GM19035 (cell line): ENCODE data around the gene ADCK2.
"Not testable (repeated sequence)": the region's sequence is repeated elsewhere in the genome, so short reads cannot be mapped to it uniquely, and the experiment has no call there.

ENCODE experiments used
- ATAC-seq: cut with Tn5 transposase; IDR thresholded peaks from one replicate; pipeline ENCODE4 v1.9.1; 2021; ENCODE audit not compliant: unreplicated experiment

ADCK2 gene

DNA sequence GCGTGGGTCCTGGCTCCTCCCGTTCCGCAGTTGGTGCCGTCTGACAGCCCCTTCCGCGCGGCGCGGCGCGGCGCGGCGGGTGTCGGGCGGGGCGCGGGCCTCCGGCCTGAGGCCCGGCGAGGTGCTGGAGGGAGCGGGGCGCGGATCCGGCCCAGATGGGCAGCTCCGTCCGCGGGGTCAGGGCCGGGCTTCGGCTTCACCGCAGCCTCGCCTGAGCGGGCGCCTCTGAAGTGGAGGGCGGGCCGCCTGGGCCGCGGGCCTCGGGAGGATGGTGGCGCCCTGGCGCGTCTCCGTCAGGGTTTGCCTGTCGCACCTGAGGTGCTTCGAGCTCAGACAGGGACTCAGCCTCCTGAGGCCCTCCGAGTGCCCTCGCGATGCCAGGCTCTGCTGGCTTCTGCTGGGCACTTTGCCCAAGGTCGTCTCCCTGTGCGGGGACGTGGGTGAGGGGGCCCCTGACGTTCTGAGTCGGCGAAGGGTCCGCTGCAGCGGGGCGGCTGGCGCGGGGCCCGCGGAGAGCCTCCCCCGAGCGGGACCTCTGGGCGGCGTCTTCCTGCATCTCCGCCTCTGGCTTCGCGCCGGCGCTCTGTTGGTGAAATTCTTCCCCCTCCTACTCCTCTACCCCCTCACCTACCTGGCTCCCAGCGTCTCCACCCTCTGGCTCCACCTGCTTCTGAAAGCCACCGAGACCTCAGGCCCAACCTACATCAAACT is 473 bp downstream of the ADCK2 start:
- ATAC-seq: peak; percentile 50

DNA sequence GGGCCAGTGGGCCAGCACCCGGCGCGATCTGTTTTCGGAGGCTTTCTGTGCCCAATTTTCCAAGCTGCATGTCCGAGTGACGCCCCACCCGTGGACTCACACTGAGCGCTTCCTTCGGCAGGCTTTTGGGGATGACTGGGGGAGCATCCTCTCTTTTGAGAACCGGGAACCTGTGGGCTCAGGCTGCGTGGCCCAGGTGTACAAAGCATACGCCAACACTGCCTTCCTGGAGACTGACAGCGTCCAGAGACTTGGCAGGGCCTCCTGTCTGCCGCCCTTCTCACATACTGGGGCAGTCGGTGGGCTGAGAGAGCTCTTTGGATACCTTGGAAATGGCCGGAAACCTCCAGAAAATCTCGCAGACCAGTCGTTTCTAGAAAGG is 1.0 kb downstream of the ADCK2 start:
- ATAC-seq: no peak

DNA sequence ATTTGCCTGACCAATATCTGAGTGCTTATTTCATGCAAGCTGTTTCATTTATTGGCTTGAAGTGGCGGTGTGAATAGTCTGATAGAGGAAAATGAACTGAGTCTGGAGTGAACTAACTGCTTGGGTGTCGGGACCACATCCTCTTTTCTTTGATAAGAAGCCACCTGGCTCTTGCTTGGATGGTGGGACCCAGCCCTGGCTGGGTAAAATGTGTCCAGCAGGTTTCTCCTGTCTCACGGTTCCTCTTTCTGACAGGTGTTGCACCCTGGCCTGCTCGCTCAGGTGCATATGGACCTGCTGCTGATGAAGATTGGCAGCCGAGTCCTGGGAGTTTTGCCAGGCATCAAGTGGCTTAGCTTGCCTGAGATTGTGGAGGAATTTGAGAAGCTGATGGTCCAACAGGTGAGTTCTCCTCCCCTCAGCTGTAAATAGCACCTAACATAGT is 1.6 kb downstream of the ADCK2 start:
- no peak for ATAC-seq

- ATAC-seq: no peak
Observed at GRCh38 chr7:140674899-140675701, 2.4 kb downstream of the ADCK2 start.

GRCh38 chr7:140675726-140676125 is 3.0 kb downstream of the ADCK2 start:
- ATAC-seq: no peak

- ATAC-seq: peak; percentile 48
Observed at GRCh38 chr7:140676306-140676705, 3.6 kb downstream of the ADCK2 start.

DNA sequence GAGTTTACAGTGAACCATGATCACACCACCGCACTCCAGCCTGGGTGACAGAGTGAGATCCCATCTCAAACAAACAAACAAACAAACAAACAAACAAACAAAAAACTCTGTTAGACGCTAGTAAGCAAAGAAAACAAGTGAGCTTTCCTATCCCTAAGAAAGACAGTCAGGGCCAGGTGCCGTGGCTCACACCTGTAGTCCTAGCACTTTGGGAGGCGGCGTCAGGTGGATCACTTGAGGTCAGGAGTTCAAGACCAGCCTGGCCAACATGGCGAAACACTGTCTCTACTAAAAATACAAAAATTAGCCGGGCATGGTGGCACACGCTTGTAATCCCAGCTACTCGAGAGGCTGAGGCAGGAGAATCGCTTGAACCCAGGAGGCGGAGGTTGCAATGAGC is 4.2 kb downstream of the ADCK2 start:
- ATAC-seq: not testable (repeated sequence)

- ATAC-seq: no peak
Observed at GRCh38 chr7:140677496-140677895, 4.8 kb downstream of the ADCK2 start.

GRCh38 chr7:140678081-140678815 is 5.5 kb downstream of the ADCK2 start:
- ATAC-seq: no peak

DNA sequence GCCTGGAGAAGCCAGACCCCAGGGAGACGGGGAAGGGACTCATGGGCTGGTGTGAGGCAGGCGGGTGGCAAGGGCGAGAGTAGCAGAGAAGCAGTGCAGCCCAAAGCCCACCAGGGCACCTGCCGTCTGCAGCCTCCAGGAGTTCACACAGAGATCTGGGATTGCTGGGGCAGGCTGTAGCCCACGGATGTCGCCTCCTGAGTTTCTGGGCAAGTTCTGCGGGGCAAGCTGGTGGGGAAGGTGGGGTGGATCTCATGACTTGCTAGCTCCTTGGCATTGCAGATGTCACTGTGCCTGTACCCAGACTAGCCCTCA is 6.0 kb downstream of the ADCK2 start:
- no peak for ATAC-seq

GRCh38 chr7:140679186-140679585 is 6.4 kb downstream of the ADCK2 start:
- no peak for ATAC-seq

- no peak for ATAC-seq
Observed at GRCh38 chr7:140680886-140681285, 8.1 kb downstream of the ADCK2 start.

DNA sequence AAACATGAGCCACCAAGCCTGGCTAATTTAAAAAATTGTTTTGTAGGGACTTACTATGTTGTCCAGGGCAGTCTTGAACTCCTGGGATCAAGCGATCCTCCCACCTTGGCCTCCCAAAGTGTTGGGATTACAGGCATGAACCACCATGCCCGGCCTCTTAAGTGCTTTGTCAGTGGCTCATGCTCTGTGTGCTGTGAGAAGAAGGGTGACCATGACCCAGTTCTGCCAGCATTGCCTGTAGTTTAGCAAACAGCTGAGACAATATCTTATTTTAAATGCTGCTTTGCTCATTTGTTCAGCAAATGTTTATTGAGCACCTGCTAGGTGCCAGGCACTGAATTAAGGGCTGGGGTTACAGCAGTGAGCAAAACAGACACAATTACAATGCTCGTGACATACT is 9.0 kb downstream of the ADCK2 start:
- no peak for ATAC-seq

DNA sequence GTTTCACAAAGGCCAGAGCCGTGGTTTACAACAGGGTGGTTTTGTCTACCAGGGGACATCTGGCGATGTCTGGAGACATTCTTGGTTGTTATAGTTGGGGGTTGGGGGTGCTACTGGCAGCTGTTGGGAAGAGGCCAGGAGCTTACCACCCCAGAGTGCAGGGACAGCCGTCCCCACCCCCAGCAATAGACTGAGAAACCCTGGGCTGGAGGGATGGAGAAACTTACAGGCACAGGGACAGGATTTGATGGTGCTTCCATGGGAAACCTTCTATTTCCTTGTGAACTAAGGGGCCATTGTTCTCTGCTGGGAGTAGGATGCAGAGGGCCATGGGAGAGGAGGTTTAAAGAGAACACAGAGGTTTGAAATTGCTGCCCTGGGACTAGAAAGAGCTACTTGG is 10.9 kb downstream of the ADCK2 start:
- no peak for ATAC-seq

DNA sequence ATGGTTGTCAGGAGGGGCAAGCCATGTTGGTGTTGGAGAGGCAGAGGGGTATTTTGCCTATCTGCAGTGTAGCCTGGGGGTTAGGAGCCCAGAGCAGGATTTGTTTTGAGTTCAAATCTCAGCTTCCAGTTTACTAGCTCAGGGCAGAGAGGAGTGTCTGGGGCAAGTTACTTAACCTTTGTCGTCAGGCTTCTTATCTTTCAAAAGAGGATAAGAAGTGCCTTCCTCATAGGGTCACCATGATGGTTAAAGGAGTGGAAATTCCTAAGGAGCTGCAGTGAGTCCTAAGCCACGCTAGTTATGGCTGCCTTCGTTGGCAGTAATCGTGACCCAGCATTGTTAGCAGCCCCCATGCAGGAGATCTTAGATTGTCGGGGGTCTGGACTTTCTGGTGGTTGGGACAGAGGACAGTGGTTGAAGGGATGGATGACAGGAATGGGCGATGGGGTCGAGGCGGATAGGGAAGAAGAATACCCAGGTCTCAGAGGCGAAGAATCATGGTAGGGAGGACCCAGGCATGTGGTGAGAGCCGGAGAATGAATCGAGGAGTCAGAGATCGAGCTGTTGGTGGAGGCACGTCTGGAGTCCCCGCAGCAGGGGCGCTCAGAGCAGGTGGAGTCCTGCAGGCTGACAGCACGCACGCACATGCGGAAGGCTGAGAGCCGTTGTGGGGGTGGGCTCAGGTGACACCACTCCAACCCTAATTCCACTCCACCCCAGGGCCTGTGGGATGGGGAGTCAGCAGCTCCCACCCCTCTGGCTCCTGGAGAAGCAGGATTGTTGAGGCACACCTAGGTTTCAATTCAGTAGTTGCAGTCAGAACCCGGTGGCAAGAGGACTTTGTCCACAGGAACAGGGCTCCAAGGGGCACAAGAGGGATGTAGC is 11.6 kb downstream of the ADCK2 start:
- no peak for ATAC-seq

GRCh38 chr7:140685407-140686087 is 12.8 kb downstream of the ADCK2 start:
- no peak for ATAC-seq

- no peak for ATAC-seq
Observed at GRCh38 chr7:140686921-140687320, 14.2 kb downstream of the ADCK2 start.

- no peak for ATAC-seq
Observed at GRCh38 chr7:140688341-140688740, 15.6 kb downstream of the ADCK2 start.

DNA sequence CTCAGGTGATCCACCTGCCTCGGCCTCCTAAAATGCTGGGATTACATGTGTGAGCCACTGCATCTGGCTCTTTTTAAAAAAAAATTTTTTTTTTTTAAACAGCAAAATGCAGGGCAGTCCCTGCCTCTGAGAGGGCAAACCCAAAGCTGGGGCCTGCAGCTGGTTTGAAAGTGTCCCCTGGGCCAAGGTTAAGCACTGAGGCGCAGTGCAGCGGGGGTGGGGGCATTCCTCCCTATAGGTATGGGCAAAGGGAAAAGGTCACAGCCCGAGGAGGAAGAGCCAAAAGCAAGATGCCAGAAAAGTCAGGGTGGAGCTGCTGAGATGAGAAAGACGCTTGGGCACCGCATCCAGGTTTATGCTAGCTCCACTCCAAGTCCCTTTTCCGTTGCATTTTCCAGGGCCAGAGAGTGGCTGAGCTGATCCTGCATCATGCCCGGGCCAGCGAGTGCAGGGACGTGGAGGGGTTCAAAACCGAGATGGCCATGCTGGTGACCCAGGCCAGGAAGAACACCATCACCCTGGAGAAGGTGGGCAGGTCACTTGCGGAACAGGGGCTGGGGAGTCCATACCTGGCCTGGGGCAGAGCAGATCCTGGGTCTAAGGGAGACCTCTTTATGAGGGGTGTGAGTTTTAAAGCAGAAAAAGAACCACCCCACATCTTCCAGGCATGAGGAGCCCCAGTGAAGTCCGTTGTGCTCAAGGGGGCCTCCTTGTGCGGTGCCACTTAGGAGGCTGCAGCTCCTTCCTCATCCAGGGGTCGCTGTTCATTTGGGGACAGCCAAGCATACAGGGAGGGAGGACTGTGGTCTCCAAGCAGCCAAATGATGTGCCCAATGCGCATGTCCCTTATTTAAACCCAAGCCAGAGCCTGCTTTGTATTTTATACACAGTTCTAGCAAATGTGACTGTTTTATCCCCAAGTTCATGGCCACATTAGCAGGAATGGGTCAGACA is 16.7 kb downstream of the ADCK2 start:
- ATAC-seq: no peak
